IPS DF 4.7 (cell line): ENCODE measurements around the gene ATP5PF.
"Not testable (repeated sequence)": the region's sequence is repeated elsewhere in the genome, so short reads cannot be mapped to it uniquely, and the experiment has no call there.

ENCODE experiments used
- DNase-seq: peaks from one replicate; pipeline ENCODE4 v3.0.0-alpha.2; 2013; ENCODE audit warnings: low spot score; ENCODE audit errors: extremely low read depth

ATP5PF gene

GRCh38 chr21:25722631-25723030, 12.1 kb downstream of the ATP5PF start:
- no peak for DNase-seq

DNA sequence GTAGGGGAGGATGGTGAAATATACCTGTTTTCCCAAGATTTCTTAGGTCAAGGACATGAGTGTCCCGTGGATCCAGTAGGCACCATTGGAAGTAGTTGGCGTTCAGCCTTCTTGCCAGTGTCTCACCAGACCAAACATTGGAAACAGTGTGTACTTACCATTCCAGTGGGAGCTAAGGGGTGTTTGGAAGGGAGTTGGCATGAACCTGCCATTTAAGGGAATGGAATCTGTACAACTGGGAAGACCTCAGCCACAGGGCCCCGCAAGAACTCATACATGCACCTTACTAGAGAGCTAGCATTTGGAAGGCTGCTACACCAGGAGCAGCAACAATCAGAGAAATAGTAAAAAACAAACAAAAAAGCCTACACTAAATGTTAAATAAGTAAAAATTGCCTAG, 12.7 kb downstream of the ATP5PF start:
- DNase-seq, result no peak

- no peak for DNase-seq
Measured at GRCh38 chr21:25717491-25718147, 17.1 kb downstream of the ATP5PF start.

GRCh38 chr21:25714066-25714465, 20.6 kb downstream of the ATP5PF start:
- not testable (repeated sequence) for DNase-seq

GRCh38 chr21:25710550-25710949, 24.2 kb downstream of the ATP5PF start:
- no peak for DNase-seq

GRCh38 chr21:25709684-25710265, 24.9 kb downstream of the ATP5PF start:
- no peak for DNase-seq

DNA sequence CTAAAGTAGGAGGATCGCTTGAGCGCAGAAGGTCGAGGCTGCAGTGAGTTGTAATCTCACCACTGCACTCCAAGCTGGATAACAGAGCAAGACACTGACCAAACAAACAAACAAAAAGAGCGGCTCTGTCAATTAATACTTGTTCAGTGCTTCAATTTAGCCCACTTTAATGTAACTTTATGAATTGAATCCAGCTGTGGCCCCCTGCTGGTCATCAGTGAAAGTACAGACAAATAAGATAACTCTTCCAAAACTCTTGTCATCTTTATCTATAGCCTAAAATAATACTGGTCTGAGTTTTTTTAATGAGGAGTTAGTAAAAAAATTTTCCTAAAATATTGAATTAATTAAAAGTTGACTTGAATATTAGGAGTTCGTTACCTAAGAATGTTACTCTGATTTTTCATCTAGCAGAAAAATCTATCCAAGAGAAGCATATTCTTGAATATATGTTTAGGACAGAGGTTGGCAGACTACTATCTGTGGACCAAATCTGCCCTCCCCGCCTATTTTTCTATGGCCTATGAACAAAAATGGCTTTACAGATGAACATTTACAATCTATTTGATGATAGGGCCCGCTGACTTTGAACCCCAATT, 26.1 kb downstream of the ATP5PF start:
- no peak for DNase-seq

GRCh38 chr21:25701529-25701928, 33.2 kb downstream of the ATP5PF start:
- DNase-seq, result no peak

DNA sequence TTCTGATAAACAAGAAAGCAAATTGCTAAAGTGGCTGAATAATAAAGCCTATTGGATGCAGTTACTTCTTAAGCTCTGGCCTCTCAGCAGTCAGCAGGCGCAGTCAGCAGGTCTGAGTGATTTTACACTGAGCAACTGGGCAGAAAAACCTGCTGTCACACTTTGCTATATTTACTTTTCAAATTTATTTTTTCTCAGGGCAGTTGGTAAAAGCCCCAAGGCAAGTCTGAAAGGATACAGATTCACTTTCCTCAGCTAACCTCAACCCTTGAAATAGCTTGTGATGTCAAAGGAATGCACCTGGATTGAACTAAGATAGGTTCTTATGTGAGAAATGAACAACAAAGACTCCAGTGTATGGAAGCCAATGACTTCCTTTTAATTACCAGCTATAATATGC, 34.0 kb downstream of the ATP5PF start:
- no peak for DNase-seq

GRCh38 chr21:25695461-25695860, 39.2 kb downstream of the ATP5PF start:
- not testable (repeated sequence) for DNase-seq

DNA sequence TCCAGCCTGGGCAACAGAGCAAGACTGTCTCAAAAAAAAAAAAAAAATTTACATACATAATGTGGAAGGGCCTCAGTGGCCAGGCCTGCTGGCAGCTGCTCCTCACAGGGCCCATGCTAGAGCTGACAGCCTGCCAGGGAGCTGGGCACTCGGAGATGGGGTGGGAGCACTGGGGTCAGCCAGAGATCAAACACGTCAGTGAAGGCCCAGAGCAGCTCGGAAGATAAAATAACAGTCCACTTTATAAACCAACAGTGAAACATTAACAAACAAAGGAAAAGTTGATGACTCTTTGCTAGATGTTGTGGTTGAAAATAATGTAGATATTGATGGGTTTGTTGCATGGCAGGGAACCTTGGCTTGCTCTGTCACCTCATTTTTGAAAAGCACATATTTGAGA, 42.7 kb downstream of the ATP5PF start:
- DNase-seq, result no peak

GRCh38 chr21:25689226-25689625, 45.5 kb downstream of the ATP5PF start:
- no peak for DNase-seq

GRCh38 chr21:25688275-25689155, 46.2 kb downstream of the ATP5PF start:
- DNase-seq, result no peak

DNA sequence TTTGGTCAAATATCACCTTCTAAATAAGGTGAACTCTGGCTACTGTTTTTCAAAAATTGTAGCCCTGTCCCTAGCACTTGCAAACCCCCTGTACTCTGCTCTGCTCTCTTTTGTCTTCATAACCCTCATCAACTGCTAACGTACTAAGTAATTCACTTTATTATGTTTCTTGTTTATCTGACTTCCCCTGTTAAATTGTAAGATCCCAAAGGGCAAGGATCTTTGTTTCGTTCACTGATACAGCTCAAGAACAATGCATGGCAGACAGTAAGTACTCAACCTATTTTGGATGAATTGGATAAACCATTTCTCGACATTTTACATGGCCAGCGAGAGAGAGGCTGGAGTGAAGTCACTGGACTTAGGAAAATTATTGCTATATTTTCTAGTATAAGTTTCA, 46.9 kb downstream of the ATP5PF start:
- no peak for DNase-seq

- DNase-seq, result no peak
Measured at GRCh38 chr21:25682382-25682781, 52.3 kb downstream of the ATP5PF start.

DNA sequence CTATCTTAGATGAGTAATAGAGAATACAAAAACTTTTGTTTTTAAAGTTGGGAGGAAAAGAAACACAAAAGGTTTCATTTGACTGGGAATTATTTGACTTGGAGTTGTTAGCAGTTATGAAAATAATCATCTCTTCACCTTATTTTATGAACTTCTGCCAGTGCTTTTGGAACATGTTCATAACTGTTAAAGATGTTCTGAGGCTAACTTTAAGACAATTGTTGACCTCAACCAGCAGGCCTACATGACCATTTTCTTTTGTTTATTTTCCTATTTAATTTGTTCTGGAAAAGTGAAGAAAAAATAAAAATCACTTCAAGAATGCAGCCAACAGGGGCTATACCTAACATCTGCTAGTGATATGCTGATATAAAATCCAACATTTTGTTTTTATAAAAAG, 58.3 kb downstream of the ATP5PF start:
- DNase-seq, result no peak
